Measurements from ENCODE around the gene CST7.

Gene CST7

DNA sequence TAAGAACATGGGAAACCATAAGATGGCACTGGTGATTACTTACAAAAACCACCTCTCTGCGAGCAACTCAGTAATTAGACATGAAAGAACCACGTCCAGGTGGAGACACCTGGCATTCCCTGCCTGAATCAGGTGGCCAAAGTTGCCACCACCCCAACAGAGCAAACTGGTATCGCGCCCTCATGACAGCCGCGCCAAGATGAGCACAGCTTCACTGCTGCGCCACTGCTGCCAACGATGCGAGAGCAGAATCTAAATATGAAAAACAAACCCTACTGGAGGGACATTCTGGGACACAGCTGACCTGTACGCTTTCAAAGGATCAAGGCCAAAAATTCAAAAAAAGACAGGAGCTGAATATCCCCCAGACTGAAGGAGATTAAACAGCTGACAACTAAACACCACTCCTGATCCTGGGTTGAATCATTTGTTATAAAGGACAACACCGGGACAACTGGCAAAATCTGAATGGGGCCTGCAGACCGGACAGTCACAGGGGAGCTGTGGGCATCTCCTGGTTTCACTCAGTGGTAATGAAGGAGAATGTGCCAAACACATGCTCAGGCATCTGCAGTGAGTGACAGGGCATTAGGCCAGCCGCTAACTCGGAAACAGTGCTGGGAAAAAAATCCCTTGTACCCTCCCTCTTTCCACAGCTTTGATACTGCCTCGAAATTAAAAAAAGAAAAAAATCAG, 17.4 kb downstream of the CST7 start:
- no peaks in the 10 kb centered on the region for H3K27me3 ChIP-seq (ENCODE audit: insufficient read depth, low read depth, severe bottlenecking)
- TF ChIP-seq, protein P1, sequence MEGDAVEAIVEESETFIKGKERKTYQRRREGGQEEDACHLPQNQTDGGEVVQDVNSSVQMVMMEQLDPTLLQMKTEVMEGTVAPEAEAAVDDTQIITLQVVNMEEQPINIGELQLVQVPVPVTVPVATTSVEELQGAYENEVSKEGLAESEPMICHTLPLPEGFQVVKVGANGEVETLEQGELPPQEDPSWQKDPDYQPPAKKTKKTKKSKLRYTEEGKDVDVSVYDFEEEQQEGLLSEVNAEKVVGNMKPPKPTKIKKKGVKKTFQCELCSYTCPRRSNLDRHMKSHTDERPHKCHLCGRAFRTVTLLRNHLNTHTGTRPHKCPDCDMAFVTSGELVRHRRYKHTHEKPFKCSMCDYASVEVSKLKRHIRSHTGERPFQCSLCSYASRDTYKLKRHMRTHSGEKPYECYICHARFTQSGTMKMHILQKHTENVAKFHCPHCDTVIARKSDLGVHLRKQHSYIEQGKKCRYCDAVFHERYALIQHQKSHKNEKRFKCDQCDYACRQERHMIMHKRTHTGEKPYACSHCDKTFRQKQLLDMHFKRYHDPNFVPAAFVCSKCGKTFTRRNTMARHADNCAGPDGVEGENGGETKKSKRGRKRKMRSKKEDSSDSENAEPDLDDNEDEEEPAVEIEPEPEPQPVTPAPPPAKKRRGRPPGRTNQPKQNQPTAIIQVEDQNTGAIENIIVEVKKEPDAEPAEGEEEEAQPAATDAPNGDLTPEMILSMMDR (IDR thresholded peaks at IDR 0.05; ENCODE audit: low read depth, low read length): no peak
- peak overlapping the region; percentile 97 for H3K27ac ChIP-seq
- no peak for DNase-seq
- peaks cover 72% of the 10 kb centered on the region for H3K36me3 ChIP-seq
- no peaks in the 10 kb centered on the region for H3K9me3 ChIP-seq (ENCODE audit: severe bottlenecking)
- no peak overlapping the region for H3K4me3 ChIP-seq (ENCODE audit: low read depth, low read length)

DNA sequence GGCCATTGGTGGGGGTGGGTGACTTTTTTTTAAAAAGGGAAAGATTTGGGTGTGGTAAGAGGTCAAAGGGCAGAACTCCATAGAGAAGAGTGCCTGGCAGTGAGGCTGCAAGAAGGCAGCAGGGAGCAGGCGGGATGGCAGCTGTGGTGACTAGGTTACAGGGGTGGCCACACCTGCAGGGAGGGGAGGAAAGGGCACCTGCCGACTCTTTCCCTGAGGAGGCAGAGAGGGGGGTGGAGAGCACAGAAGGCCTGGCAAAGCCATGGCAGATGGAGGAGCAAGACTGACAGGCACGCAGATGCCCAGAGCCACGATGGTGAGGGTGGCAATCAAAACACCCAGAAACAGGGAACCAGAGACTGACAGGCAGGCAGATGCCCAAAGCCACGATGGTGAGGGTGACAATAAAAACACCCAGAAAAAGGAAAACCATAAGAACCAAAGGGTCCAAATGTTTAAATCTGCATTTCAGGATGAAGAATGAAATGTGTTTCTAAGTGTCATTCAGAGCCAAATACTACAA, 19.3 kb downstream of the CST7 start:
- Histone ChIP-seq H3K36me3 (peaks cover 68% of the 10 kb centered on the region), H3K27me3 (ENCODE audit: insufficient read depth, low read depth, severe bottlenecking) (no peaks in the 10 kb centered on the region), H3K4me3 (ENCODE audit: low read depth, low read length) (no peak overlapping the region), H3K9me3 (ENCODE audit: severe bottlenecking) (no peaks in the 10 kb centered on the region), H3K27ac (peak overlapping the region; percentile 12; the same call in 1 of the 2 replicates)
- TF ChIP-seq, protein P1 (IDR thresholded peaks at IDR 0.05; ENCODE audit: low read depth, low read length): no peak
- DNase-seq: no peak

GRCh38 chr20:24969186-24970029, 20.3 kb downstream of the CST7 start:
- Histone ChIP-seq H3K27ac (no peak overlapping the region), H3K4me3 (ENCODE audit: low read depth, low read length) (no peak overlapping the region), H3K36me3 (peaks cover 73% of the 10 kb centered on the region), H3K9me3 (ENCODE audit: severe bottlenecking) (no peaks in the 10 kb centered on the region), H3K27me3 (ENCODE audit: insufficient read depth, low read depth, severe bottlenecking) (no peaks in the 10 kb centered on the region)
- DNase-seq: no peak
- TF ChIP-seq, protein P1 (IDR thresholded peaks at IDR 0.05; ENCODE audit: low read depth, low read length): no peak

DNA sequence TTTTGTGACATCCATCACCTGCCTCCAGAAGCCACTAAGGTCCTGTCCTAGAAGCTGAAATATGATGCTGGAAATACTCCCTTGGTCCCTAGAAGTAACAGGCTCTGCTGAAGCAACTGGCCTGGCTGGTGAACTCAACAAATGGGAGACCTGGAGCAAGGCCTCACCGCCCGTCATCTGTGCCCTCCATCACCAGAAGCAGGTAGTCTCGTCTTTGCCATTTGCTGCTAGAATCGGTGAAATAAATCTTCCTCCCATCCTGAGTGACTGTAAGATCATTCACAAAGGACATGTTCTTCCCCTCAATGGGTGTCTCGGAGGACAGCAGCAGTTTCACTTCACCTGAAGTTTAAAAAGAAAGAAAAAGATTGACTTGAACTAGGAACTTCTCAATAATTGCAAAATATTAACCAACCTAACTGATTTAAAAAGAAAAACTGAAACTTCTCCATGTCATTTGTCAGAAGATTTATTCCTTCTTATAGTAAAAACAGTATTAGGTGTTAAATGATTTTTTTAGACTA, 21.0 kb downstream of the CST7 start:
- peaks cover 80% of the 10 kb centered on the region for H3K36me3 ChIP-seq
- no peak for DNase-seq
- no peaks in the 10 kb centered on the region for H3K27me3 ChIP-seq (ENCODE audit: insufficient read depth, low read depth, severe bottlenecking)
- H3K4me3 ChIP-seq (ENCODE audit: low read depth, low read length): no peak overlapping the region
- no peaks in the 10 kb centered on the region for H3K9me3 ChIP-seq (ENCODE audit: severe bottlenecking)
- TF ChIP-seq, protein P1 (IDR thresholded peaks at IDR 0.05; ENCODE audit: low read depth, low read length): no peak
- no peak overlapping the region for H3K27ac ChIP-seq

GRCh38 chr20:24970754-24971153, 21.7 kb downstream of the CST7 start:
- TF ChIP-seq, protein P1 (IDR thresholded peaks at IDR 0.05; ENCODE audit: low read depth, low read length): no peak
- H3K4me3 ChIP-seq (ENCODE audit: low read depth, low read length): no peak overlapping the region
- H3K27ac ChIP-seq: no peak overlapping the region
- H3K27me3 ChIP-seq (ENCODE audit: insufficient read depth, low read depth, severe bottlenecking): no peaks in the 10 kb centered on the region
- H3K36me3 ChIP-seq: peaks cover 79% of the 10 kb centered on the region
- no peaks in the 10 kb centered on the region for H3K9me3 ChIP-seq (ENCODE audit: severe bottlenecking)
- DNase-seq: no peak

All from WERI-Rb-1 (cell line).